ENCODE results near the gene CCDC148.
A peak's percentile ranks its signal among the peaks of the same experiment; 100 is the strongest.
"Not testable (repeated sequence)": the region's sequence is repeated elsewhere in the genome, so short reads cannot be mapped to it uniquely, and the experiment has no call there.

CCDC148 gene

DNA sequence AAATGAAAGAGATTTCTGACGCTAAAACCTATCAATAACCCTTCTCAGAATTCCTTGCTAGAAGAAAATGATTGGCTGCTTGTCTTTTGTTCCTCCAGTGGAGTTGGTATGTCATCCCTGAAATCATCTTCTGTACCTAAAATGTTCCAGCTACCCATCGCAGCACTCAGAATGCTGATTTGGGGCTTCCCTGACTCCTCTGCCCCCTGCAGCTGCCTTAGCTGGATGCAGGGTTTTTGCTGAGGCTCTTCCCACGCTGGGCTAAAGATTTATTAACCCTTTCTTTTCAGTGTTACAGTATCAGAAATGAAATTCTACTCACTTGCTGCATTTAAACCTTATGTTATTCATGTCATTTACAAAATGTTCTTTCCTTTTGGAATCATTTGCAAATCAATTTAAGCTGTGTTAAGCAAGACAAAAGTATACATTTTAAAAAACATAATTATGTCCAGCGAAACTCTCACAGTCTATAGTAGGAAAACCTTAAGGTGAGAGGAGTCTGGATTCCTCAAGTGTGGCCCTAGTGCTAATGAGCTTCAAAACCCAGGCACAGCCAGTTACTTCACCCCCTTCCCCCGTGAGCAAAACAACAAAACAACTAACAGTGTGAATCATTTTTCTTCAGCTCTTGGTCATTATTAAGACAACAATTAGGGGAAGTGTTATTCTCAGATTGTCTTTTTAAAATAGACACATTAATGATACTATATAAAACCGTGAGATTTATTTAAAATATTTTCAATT lies 33.0 kb upstream of the CCDC148 start:
- in situ Hi-C loops (cut with MboI; ENCODE audit: low sequenced_read_pairs) = no loop called here
- H3K9me3 ChIP-seq = no peaks in the 10 kb centered on the region

GRCh38 chr2:158488442-158489216 lies 32.1 kb upstream of the CCDC148 start:
- Histone ChIP-seq H3K4me1 (peaks cover 62% of the 10 kb centered on the region), H3K9me3 (no peaks in the 10 kb centered on the region), H3K36me3 (replicated peaks) (no peaks in the 10 kb centered on the region), H3K27me3 (ENCODE audit: low read depth) (no peaks in the 10 kb centered on the region), H3K4me3 (no peak overlapping the region)
- in situ Hi-C loops (cut with MboI; ENCODE audit: low sequenced_read_pairs) = no loop called here
- DNase-seq (ENCODE audit: low spot score in 2 of 2) = peak; percentile 21 to 60

More for the DNA sequence above, 33.0 kb upstream of the CCDC148 start:
- Histone ChIP-seq H3K27me3 (ENCODE audit: low read depth) (no peaks in the 10 kb centered on the region), H3K4me3 (no peak overlapping the region), H3K4me1 (peaks cover 57% of the 10 kb centered on the region), H3K36me3 (replicated peaks) (no peaks in the 10 kb centered on the region)
- DNase-seq (ENCODE audit: low spot score in 2 of 2) = peak in 1 of 2 experiments; percentile 20

GRCh38 chr2:158487419-158487818 lies 30.9 kb upstream of the CCDC148 start:
- Histone ChIP-seq H3K9me3 (no peaks in the 10 kb centered on the region), H3K4me1 (peaks cover 62% of the 10 kb centered on the region), H3K36me3 (replicated peaks) (no peaks in the 10 kb centered on the region), H3K4me3 (no peak overlapping the region), H3K27me3 (ENCODE audit: low read depth) (no peaks in the 10 kb centered on the region)
- DNase-seq (ENCODE audit: low spot score in 2 of 2) = no peak
- in situ Hi-C loops (cut with MboI; ENCODE audit: low sequenced_read_pairs) = no loop called here

DNA sequence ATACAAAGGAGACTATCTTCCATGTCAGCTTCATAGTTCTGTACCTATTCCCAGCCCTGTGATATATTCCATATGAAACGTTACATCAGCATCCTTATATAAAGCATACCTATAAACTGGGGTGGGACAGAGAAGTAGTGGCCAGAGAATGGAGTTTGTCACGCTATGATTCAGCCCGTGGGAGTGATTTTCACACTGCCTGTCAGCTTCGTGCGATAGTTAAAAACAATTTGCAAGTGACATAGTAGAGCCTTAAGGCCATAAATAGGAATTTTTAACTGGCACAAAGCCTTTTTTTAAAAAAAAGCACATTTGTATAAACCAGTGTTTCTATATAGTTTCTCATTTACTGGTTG lies 30.4 kb upstream of the CCDC148 start:
- peak in 1 of 2 experiments; percentile 20 for DNase-seq (ENCODE audit: low spot score in 2 of 2)
- Histone ChIP-seq H3K4me3 (no peak overlapping the region), H3K4me1 (peaks cover 62% of the 10 kb centered on the region), H3K36me3 (replicated peaks) (no peaks in the 10 kb centered on the region), H3K27me3 (ENCODE audit: low read depth) (no peaks in the 10 kb centered on the region), H3K9me3 (no peaks in the 10 kb centered on the region)
- in situ Hi-C loops (cut with MboI; ENCODE audit: low sequenced_read_pairs) = no loop called here

- DNase-seq (ENCODE audit: low spot score in 2 of 2) = no peak
- H3K4me1 ChIP-seq = peaks cover 62% of the 10 kb centered on the region
- no peak overlapping the region for H3K4me3 ChIP-seq
- no peaks in the 10 kb centered on the region for H3K9me3 ChIP-seq
- H3K27me3 ChIP-seq (ENCODE audit: low read depth) = no peaks in the 10 kb centered on the region
- in situ Hi-C loops (cut with MboI; ENCODE audit: low sequenced_read_pairs) = no loop called here
- H3K36me3 ChIP-seq (replicated peaks) = no peaks in the 10 kb centered on the region
These were observed 29.8 kb upstream of the CCDC148 start for GRCh38 chr2:158486150-158486969.

- DNase-seq (ENCODE audit: low spot score in 2 of 2) = no peak
- H3K4me3 ChIP-seq = no peak overlapping the region
- no peaks in the 10 kb centered on the region for H3K9me3 ChIP-seq
- no peaks in the 10 kb centered on the region for H3K36me3 ChIP-seq (replicated peaks)
- in situ Hi-C loops (cut with MboI; ENCODE audit: low sequenced_read_pairs) = no loop called here
- H3K27me3 ChIP-seq (ENCODE audit: low read depth) = no peaks in the 10 kb centered on the region
- H3K4me1 ChIP-seq = peaks cover 55% of the 10 kb centered on the region
These were observed 28.5 kb upstream of the CCDC148 start for GRCh38 chr2:158484892-158485556.

GRCh38 chr2:158482594-158482993 lies 26.0 kb upstream of the CCDC148 start:
- no peak for DNase-seq (ENCODE audit: low spot score in 2 of 2)
- Histone ChIP-seq H3K4me3 (no peak overlapping the region), H3K36me3 (replicated peaks) (no peaks in the 10 kb centered on the region), H3K27me3 (ENCODE audit: low read depth) (no peaks in the 10 kb centered on the region), H3K4me1 (peaks cover 44% of the 10 kb centered on the region), H3K9me3 (no peaks in the 10 kb centered on the region)
- in situ Hi-C loops (cut with MboI; ENCODE audit: low sequenced_read_pairs) = no loop called here

GRCh38 chr2:158481116-158481515 lies 24.6 kb upstream of the CCDC148 start:
- H3K4me1 ChIP-seq = peaks cover 32% of the 10 kb centered on the region
- DNase-seq (ENCODE audit: low spot score in 2 of 2) = no peak
- H3K27me3 ChIP-seq (ENCODE audit: low read depth) = no peaks in the 10 kb centered on the region
- in situ Hi-C loops (cut with MboI; ENCODE audit: low sequenced_read_pairs) = no loop called here
- H3K9me3 ChIP-seq = no peaks in the 10 kb centered on the region
- H3K4me3 ChIP-seq = no peak overlapping the region
- no peaks in the 10 kb centered on the region for H3K36me3 ChIP-seq (replicated peaks)

DNA sequence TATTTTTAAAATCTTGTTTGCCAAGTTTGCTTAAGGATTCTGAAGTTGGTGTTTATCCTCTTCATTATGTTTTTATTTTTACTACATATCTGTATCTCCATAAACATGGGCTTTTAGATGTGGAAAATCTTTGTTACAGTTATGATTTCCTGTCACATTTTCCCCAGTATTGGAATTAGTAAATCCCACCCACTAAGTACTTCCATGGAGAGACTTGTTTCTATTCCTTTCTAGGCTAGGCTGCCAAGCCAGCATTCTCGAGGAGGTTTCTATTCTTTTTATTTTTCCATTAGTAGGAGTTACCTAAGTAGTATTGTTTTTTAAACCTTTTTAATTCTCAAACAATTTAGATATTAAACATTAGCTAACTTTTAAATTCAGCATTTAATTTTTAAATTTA lies 22.3 kb upstream of the CCDC148 start:
- H3K36me3 ChIP-seq (replicated peaks) = no peaks in the 10 kb centered on the region
- H3K4me1 ChIP-seq = peaks cover 17% of the 10 kb centered on the region
- no peaks in the 10 kb centered on the region for H3K27me3 ChIP-seq (ENCODE audit: low read depth)
- in situ Hi-C loops (cut with MboI; ENCODE audit: low sequenced_read_pairs) = no loop called here
- no peak for DNase-seq (ENCODE audit: low spot score in 2 of 2)
- no peaks in the 10 kb centered on the region for H3K9me3 ChIP-seq
- H3K4me3 ChIP-seq = no peak overlapping the region

- no peaks in the 10 kb centered on the region for H3K9me3 ChIP-seq
- H3K27me3 ChIP-seq (ENCODE audit: low read depth) = no peaks in the 10 kb centered on the region
- H3K4me3 ChIP-seq = no peak overlapping the region
- DNase-seq (ENCODE audit: low spot score in 2 of 2) = peak in 1 of 2 experiments; percentile 48
- peaks cover 17% of the 10 kb centered on the region for H3K4me1 ChIP-seq
- in situ Hi-C loops (cut with MboI; ENCODE audit: low sequenced_read_pairs) = no loop called here
- no peaks in the 10 kb centered on the region for H3K36me3 ChIP-seq (replicated peaks)
These were observed 21.7 kb upstream of the CCDC148 start for GRCh38 chr2:158478237-158478636.

DNA sequence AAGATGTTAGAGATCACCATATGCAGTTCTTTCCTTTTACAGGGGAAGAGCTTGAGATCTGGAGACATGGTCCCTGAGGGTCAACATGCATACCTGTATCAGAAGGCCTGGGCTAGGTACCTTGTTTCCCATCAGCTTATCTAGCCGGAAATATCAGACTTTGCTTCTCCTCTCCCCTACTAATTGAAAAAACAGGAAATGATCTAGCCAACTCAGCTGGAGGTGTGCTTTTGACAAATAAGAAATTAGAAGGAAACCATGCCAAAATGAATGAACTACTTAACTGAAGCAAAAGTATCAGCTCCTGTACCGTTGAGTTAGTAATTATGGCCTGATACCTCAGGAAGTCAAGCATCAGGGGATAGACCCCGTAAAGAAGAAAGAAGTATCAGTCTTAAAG lies 20.6 kb upstream of the CCDC148 start:
- peaks cover 17% of the 10 kb centered on the region for H3K4me1 ChIP-seq
- no peak for DNase-seq (ENCODE audit: low spot score in 2 of 2)
- in situ Hi-C loops (cut with MboI; ENCODE audit: low sequenced_read_pairs) = no loop called here
- H3K36me3 ChIP-seq (replicated peaks) = no peaks in the 10 kb centered on the region
- no peak overlapping the region for H3K4me3 ChIP-seq
- H3K9me3 ChIP-seq = no peaks in the 10 kb centered on the region
- no peaks in the 10 kb centered on the region for H3K27me3 ChIP-seq (ENCODE audit: low read depth)

DNA sequence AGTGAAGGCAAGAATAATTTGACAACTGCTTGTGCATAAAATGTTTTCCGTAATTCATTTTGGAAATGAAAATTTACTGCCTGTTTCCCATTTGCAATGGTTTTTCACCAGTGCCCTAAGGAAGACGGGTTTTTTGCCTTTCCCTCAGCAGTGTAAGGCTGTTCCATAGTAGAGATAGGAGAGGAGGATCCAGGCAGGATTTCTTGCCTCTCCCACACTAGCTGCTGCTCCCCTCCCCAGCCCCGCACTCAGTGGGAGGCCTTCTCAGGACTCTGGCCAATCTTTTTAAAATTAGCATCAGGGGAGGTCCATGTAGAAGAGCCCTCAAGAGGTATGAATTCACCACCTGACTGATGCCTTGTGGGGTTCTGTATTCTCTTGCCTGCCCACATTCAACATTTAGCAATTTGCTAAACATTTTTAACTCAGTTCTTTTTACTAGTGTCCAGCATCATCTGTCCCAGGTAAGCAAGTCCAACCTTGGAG lies 18.0 kb upstream of the CCDC148 start:
- DNase-seq (ENCODE audit: low spot score in 2 of 2); in situ Hi-C loops (cut with MboI; ENCODE audit: low sequenced_read_pairs); H3K36me3 ChIP-seq (replicated peaks); H3K27me3 ChIP-seq (ENCODE audit: low read depth); H3K4me3 ChIP-seq; H3K9me3 ChIP-seq: not testable (repeated sequence)
- H3K4me1 ChIP-seq = peaks cover 17% of the 10 kb centered on the region

GRCh38 chr2:158473719-158474392 lies 17.3 kb upstream of the CCDC148 start:
- Histone ChIP-seq H3K27me3 (ENCODE audit: low read depth) (no peaks in the 10 kb centered on the region), H3K9me3 (no peaks in the 10 kb centered on the region), H3K4me3 (no peak overlapping the region), H3K4me1 (peaks cover 16% of the 10 kb centered on the region), H3K36me3 (replicated peaks) (no peaks in the 10 kb centered on the region; the same call in 1 of the 2 replicates)
- DNase-seq (ENCODE audit: low spot score in 2 of 2) = no peak
- in situ Hi-C loops (cut with MboI; ENCODE audit: low sequenced_read_pairs) = no loop called here
